CD4-positive, alpha-beta memory T cell (primary cell): Measurements from ENCODE around the gene GAPT. TPM values are rescaled to one million over a fixed set of nuclear protein-coding genes. Genes with fewer than 3 reads are reported as not detected.

Source experiments
- CTCF ChIA-PET: fragments of 350-600 bp; sonication (Branson Sonifier 250); formaldehyde crosslinking; loops from one replicate; lab custom pipeline; 2021; ENCODE audit warnings: inconsistent platforms; ENCODE audit not compliant: partially characterized antibody; lab: Charles Lee
- POLR2A ChIA-PET: fragments of 350-600 bp; sonication (Branson Sonifier 250); formaldehyde crosslinking; loops from one replicate; lab custom pipeline; 2021; ENCODE audit not compliant: partially characterized antibody; lab: Charles Lee
- DNase-seq, 5 donors: peaks; one replicate each; pipeline versions ENCODE4 v3.0.0 to v3.0.0-alpha.2; 2020 to 2022; ENCODE audit warnings: mixed read lengths in 1 of 5
- H3K27ac ChIP-seq: one replicate; pipeline ENCODE4 v1.7.0; 2013; ENCODE audit warnings: low read depth, low read length
- H3K27me3 ChIP-seq: 2 replicates; pipeline ENCODE4 v1.7.0; 2013; ENCODE audit warnings: mild to moderate bottlenecking, low read length, moderate library complexity; ENCODE audit not compliant: insufficient read depth
- H3K36me3 ChIP-seq: 2 replicates; pipeline ENCODE4 v1.7.0; 2013; ENCODE audit warnings: mild to moderate bottlenecking, low read length, moderate library complexity; ENCODE audit not compliant: insufficient read depth
- H3K4me1 ChIP-seq: 2 replicates; pipeline ENCODE4 v1.7.0; 2013; ENCODE audit warnings: mild to moderate bottlenecking, low read length, moderate library complexity; ENCODE audit not compliant: insufficient read depth
- H3K4me3 ChIP-seq, 2 donors: one replicate each; pipeline ENCODE4 v1.7.0; 2013; ENCODE audit warnings: low read length in 2 of 2, mild to moderate bottlenecking in 1 of 2
- H3K9me3 ChIP-seq, 2 donors: one replicate each; pipeline ENCODE4 v1.7.0; 2013; ENCODE audit warnings: low read length in 2 of 2, control low read depth in 1 of 2; ENCODE audit not compliant: control insufficient read depth in 1 of 2
- H3K27ac Mint-ChIP-seq, 7 donors: one replicate each; pipeline ENCODE4 v1.8.0; 2020 to 2021; ENCODE audit warnings: mixed read lengths in 7 of 7, mild to moderate bottlenecking in 6 of 7, inconsistent platforms in 3 of 7, moderate library complexity in 3 of 7
- H3K27me3 Mint-ChIP-seq, 2 donors: one replicate each; pipeline ENCODE4 v1.8.0; 2020 to 2021; ENCODE audit warnings: mixed read lengths in 2 of 2
- H3K36me3 Mint-ChIP-seq, 2 donors: one replicate each; pipeline ENCODE4 v1.8.0; 2020 to 2021; ENCODE audit warnings: mixed read lengths in 2 of 2, inconsistent platforms in 1 of 2, mild to moderate bottlenecking in 1 of 2
- H3K4me1 Mint-ChIP-seq, 4 donors: one replicate each; pipeline ENCODE4 v1.8.0; 2020 to 2021; ENCODE audit warnings: mixed read lengths in 4 of 4, mild to moderate bottlenecking in 1 of 4
- H3K4me3 Mint-ChIP-seq, 8 donors: one replicate each; pipeline ENCODE4 v1.8.0; 2020 to 2021; ENCODE audit warnings: mixed read lengths in 8 of 8, mild to moderate bottlenecking in 7 of 8, moderate library complexity in 6 of 8, inconsistent platforms in 3 of 8
- H3K9me3 Mint-ChIP-seq, 8 donors: one replicate each; pipeline ENCODE4 v1.8.0; 2020 to 2021; ENCODE audit warnings: mixed read lengths in 8 of 8, mild to moderate bottlenecking in 5 of 8, inconsistent platforms in 3 of 8, moderate library complexity in 1 of 8
- intact Hi-C: fragments of 100-400 bp; cut with micrococcal nuclease; formaldehyde crosslinking; loops from one replicate; pipeline ENCODE4 v1.15.1; 2023
- polyA plus RNA-seq, 2 donors: library from polyadenylated mRNA; unstranded; fragments of 300-500 nt; fragmentation: Illumina TruSeq; gene quantifications; one replicate each; pipeline ENCODE4 v1.2.3, GENCODE V29; 2021
- total RNA-seq, 2 experiments: library from RNA; stranded (reverse); gene quantifications; one replicate each; pipeline ENCODE4 v1.2.3, GENCODE V29; 2021

Gene GAPT
- total and polyA plus RNA-seq, 4 experiments from 2014 or later: 2.0 TPM; not detected in 3

DNA sequence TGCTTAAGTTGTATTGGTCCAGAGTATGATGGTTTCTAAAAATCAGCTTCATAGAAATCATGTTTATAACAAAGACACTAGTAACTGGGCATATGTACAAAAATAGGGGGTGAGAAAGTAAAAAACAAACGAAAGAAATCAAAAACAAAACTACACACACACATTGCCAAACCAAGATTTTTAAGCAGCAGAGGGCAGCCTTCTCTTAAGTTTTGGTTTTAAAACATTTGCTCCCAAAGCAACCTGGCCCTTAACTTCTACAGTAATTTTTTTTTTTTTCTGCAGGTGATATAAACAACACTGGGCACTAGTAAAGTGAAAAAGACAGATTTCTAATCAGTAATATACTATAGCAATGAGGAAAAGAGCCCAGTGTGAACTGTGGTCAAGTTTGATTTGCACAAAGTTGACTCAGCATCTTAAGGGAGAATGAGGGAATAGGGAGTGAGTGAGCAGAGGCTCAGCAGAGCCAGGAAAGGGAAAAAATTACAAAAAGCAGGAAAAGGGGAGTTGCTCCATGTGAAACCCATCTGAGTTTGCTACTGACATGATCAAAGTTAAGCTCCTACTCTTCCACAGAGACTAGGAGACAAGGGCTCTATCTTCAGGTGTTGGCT lies 13.4 kb upstream of the GAPT start:
- Histone ChIP-seq H3K4me1 (no peaks in the 10 kb centered on the region), H3K27me3 (no peaks in the 10 kb centered on the region), H3K36me3 (no peaks in the 10 kb centered on the region), H3K9me3 (no peaks in the 10 kb centered on the region), H3K27ac (no peak overlapping the region), H3K4me3 (no peak overlapping the region)
- no peaks in the 10 kb centered on the region for H3K4me1 Mint-ChIP-seq
- ChIA-PET CTCF (interaction anchor here (1.1 kb wide), 1 partner anchor 352 kb away, joined by 3 read pairs; no protein-coding TSS in a partner anchor), POLR2A (no interaction called here)
- peaks cover 0 to 8% (median 4%) of the 10 kb centered on the region in 8 donors for H3K9me3 Mint-ChIP-seq
- H3K27ac Mint-ChIP-seq: peak overlapping the region in 1 of 7 donors; percentile 5
- peaks cover 5 to 6% of the 10 kb centered on the region in 2 donors for H3K27me3 Mint-ChIP-seq
- DNase-seq: no peak
- no peaks in the 10 kb centered on the region for H3K36me3 Mint-ChIP-seq
- no peak overlapping the region for H3K4me3 Mint-ChIP-seq
- intact Hi-C loops: no loop called here

GRCh38 chr5:58481066-58481676 lies 10.1 kb upstream of the GAPT start:
- no peaks in the 10 kb centered on the region for H3K36me3 ChIP-seq
- H3K36me3 Mint-ChIP-seq: no peaks in the 10 kb centered on the region
- POLR2A ChIA-PET: no interaction called here
- no peaks in the 10 kb centered on the region for H3K4me1 ChIP-seq
- no peak overlapping the region for H3K27ac Mint-ChIP-seq
- H3K9me3 ChIP-seq: no peaks in the 10 kb centered on the region
- peaks cover 0 to under 1% (median 0%) of the 10 kb centered on the region in 8 donors for H3K9me3 Mint-ChIP-seq
- H3K4me1 Mint-ChIP-seq: no peaks in the 10 kb centered on the region
- H3K27me3 ChIP-seq: no peaks in the 10 kb centered on the region
- H3K4me3 ChIP-seq: no peak overlapping the region
- no peak overlapping the region for H3K4me3 Mint-ChIP-seq
- no peak for DNase-seq
- intact Hi-C loops: no loop called here
- no peak overlapping the region for H3K27ac ChIP-seq
- H3K27me3 Mint-ChIP-seq: peaks cover under 1 to 2% of the 10 kb centered on the region in 2 donors
- CTCF ChIA-PET: no interaction called here

DNA sequence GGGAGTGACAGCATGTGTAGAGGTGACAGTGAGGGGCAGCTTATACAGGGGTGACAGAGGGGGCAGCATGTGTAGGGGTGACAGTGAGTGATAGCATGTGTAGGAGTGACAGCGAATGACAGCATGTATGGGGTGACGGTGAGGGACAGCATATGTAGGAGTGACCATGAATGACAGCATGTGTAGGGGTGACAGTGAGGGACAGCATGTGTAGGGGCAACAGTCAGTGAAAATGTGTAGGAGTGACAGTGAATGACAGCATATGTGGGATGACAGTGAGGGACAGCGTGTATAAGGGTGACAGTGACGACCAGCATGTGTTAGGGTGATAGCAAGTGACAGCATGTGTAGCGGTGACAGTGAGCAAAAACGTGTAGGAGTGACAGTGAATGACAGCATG lies 9.4 kb upstream of the GAPT start:
- Mint-ChIP-seq H3K4me1 (no peaks in the 10 kb centered on the region), H3K27ac (no peak overlapping the region), H3K4me3 (no peak overlapping the region), H3K36me3 (no peaks in the 10 kb centered on the region), H3K9me3 (no peaks in the 10 kb centered on the region), H3K27me3 (peaks cover 2% of the 10 kb centered on the region in 2 donors)
- H3K27me3 ChIP-seq: no peaks in the 10 kb centered on the region
- intact Hi-C loops: no loop called here
- ChIA-PET POLR2A (no interaction called here), CTCF (no interaction called here)
- no peaks in the 10 kb centered on the region for H3K36me3 ChIP-seq
- H3K9me3 ChIP-seq: no peaks in the 10 kb centered on the region
- no peaks in the 10 kb centered on the region for H3K4me1 ChIP-seq
- H3K4me3 ChIP-seq: no peak overlapping the region
- H3K27ac ChIP-seq: no peak overlapping the region
- DNase-seq: no peak

GRCh38 chr5:58482536-58482935 lies 8.7 kb upstream of the GAPT start:
- Histone ChIP-seq H3K4me1 (no peaks in the 10 kb centered on the region), H3K9me3 (no peaks in the 10 kb centered on the region), H3K27ac (no peak overlapping the region), H3K4me3 (no peak overlapping the region), H3K27me3 (no peaks in the 10 kb centered on the region), H3K36me3 (no peaks in the 10 kb centered on the region)
- Mint-ChIP-seq H3K36me3 (no peaks in the 10 kb centered on the region), H3K4me1 (no peaks in the 10 kb centered on the region), H3K4me3 (no peak overlapping the region), H3K9me3 (no peaks in the 10 kb centered on the region), H3K27me3 (peaks cover 2% of the 10 kb centered on the region in 2 donors), H3K27ac (no peak overlapping the region)
- POLR2A ChIA-PET: no interaction called here
- CTCF ChIA-PET: no interaction called here
- intact Hi-C loops: no loop called here
- DNase-seq: no peak

GRCh38 chr5:58484505-58484904 lies 6.7 kb upstream of the GAPT start:
- H3K4me1 Mint-ChIP-seq: no peaks in the 10 kb centered on the region
- H3K9me3 Mint-ChIP-seq: no peaks in the 10 kb centered on the region
- H3K9me3 ChIP-seq: no peaks in the 10 kb centered on the region

GRCh38 chr5:58486290-58486689 lies 4.9 kb upstream of the GAPT start:
- Histone ChIP-seq H3K9me3 (no peaks in the 10 kb centered on the region), H3K27me3 (no peaks in the 10 kb centered on the region), H3K27ac (no peak overlapping the region), H3K4me1 (no peaks in the 10 kb centered on the region), H3K36me3 (no peaks in the 10 kb centered on the region), H3K4me3 (no peak overlapping the region)
- Mint-ChIP-seq H3K4me1 (no peaks in the 10 kb centered on the region), H3K9me3 (no peaks in the 10 kb centered on the region), H3K27me3 (peaks cover 6 to 14% of the 10 kb centered on the region in 2 donors), H3K4me3 (no peak overlapping the region), H3K36me3 (no peaks in the 10 kb centered on the region), H3K27ac (no peak overlapping the region)
- intact Hi-C loops: no loop called here
- ChIA-PET POLR2A (no interaction called here), CTCF (no interaction called here)
- no peak for DNase-seq

More at GRCh38 chr5:58484505-58484904, 6.7 kb upstream of the GAPT start:
- ChIA-PET CTCF (no interaction called here), POLR2A (no interaction called here)
- H3K27ac Mint-ChIP-seq: no peak overlapping the region
- no peaks in the 10 kb centered on the region for H3K4me1 ChIP-seq
- intact Hi-C loops: no loop called here
- DNase-seq: no peak
- no peak overlapping the region for H3K4me3 Mint-ChIP-seq
- H3K36me3 Mint-ChIP-seq: no peaks in the 10 kb centered on the region
- no peaks in the 10 kb centered on the region for H3K27me3 ChIP-seq
- peaks cover 5 to 6% of the 10 kb centered on the region in 2 donors for H3K27me3 Mint-ChIP-seq
- H3K4me3 ChIP-seq: no peak overlapping the region
- H3K27ac ChIP-seq: no peak overlapping the region
- H3K36me3 ChIP-seq: no peaks in the 10 kb centered on the region

DNA sequence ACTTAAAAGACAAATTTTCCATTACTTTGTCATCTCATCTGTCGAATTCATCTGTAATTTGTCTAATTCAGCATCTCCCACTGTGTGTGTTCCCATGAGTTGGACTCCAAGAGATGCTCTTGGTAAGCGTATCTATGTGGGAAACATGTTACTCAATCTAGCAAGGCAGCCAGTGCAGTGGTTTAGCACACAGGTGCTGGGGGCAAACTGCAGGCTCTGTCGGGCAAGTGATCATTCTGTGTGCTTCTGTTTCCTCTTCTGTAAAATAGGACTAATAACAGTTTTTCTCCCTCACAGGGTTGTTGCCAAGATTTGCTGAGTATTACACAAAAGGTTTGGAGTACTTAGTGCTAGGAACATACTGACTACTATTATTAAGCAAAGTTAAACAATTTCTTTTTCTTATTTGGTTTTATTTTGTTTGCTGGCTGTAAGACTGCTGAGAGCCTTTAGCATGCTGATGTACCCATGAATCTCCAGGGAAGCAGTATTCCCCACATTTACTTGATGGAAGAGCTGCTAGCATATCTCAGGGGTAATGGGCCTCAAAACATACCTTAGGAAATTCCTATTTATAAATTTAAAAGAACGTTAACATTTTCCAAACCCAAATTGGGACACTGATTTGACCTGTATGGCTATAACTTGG lies 709 bp upstream of the GAPT start:
- H3K4me1 ChIP-seq: no peaks in the 10 kb centered on the region
- Mint-ChIP-seq H3K4me1 (no peaks in the 10 kb centered on the region), H3K4me3 (no peak overlapping the region), H3K36me3 (no peaks in the 10 kb centered on the region), H3K27ac (no peak overlapping the region), H3K27me3 (peaks cover 6 to 14% of the 10 kb centered on the region in 2 donors), H3K9me3 (no peaks in the 10 kb centered on the region)
- DNase-seq: no peak
- CTCF ChIA-PET: no interaction called here
- H3K27me3 ChIP-seq: no peaks in the 10 kb centered on the region
- no peak overlapping the region for H3K27ac ChIP-seq
- no peaks in the 10 kb centered on the region for H3K36me3 ChIP-seq
- intact Hi-C loops: no loop called here
- POLR2A ChIA-PET: no interaction called here
- no peaks in the 10 kb centered on the region for H3K9me3 ChIP-seq
- H3K4me3 ChIP-seq: no peak overlapping the region
